Mammary epithelial cell (primary cell): ENCODE results near the gene USP16.

ENCODE experiments used
- EZH2 ChIP-seq: IDR thresholded peaks from 2 replicates; pipeline ENCODE4 v1.6.1; 2012; ENCODE audit warnings: low read length, inconsistent platforms, borderline replicate concordance
- TF ChIP-seq, protein P1 (sequence below), 2 donors: IDR thresholded peaks in 1 of 2; conservative IDR thresholded peaks in 1 of 2; 2 replicates each; pipeline ENCODE4 v1.5.1; 2011 to 2012; ENCODE audit warnings: inconsistent platforms in 2 of 2, low read length in 2 of 2, mild to moderate bottlenecking in 2 of 2, control low read depth in 1 of 2, low read depth in 1 of 2; ENCODE audit not compliant: insufficient read depth in 1 of 2; ENCODE audit errors: extremely low read depth in 1 of 2

DNA sequence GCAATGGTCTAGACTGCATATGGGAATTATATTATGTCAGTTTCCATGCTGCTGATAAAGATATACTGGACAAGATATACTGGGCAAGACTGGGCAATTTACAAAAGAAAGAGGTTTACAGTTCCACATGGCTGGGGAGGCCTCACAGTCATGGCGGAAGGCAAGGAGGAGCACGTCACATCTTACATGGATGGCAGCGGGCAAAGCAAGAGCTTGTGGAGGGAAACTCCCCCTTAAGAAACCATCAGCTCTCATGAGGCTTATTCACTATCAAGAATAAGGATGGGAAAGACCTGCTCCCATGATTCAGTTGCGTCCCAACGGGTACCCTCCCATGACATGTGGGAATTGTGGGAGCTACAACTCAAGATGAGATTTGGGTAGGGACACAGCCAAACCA, 27.8 kb downstream of the USP16 start:
- TF ChIP-seq EZH2 = no peak
- TF ChIP-seq, protein P1, sequence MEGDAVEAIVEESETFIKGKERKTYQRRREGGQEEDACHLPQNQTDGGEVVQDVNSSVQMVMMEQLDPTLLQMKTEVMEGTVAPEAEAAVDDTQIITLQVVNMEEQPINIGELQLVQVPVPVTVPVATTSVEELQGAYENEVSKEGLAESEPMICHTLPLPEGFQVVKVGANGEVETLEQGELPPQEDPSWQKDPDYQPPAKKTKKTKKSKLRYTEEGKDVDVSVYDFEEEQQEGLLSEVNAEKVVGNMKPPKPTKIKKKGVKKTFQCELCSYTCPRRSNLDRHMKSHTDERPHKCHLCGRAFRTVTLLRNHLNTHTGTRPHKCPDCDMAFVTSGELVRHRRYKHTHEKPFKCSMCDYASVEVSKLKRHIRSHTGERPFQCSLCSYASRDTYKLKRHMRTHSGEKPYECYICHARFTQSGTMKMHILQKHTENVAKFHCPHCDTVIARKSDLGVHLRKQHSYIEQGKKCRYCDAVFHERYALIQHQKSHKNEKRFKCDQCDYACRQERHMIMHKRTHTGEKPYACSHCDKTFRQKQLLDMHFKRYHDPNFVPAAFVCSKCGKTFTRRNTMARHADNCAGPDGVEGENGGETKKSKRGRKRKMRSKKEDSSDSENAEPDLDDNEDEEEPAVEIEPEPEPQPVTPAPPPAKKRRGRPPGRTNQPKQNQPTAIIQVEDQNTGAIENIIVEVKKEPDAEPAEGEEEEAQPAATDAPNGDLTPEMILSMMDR (conservative IDR thresholded peaks at IDR 0.05 in 1 of 2, IDR thresholded peaks at IDR 0.05 in 1 of 2; ENCODE audit: extremely low read depth in 1 of 2, insufficient read depth in 1 of 2, low read depth in 1 of 2, low read length in 2 of 2) = no peak
